Measurements from ENCODE around the gene SPSB3. TPM values are rescaled to one million over a fixed set of nuclear protein-coding genes. Genes with fewer than 3 reads are reported as not detected.
A peak's percentile ranks its signal among the peaks of the same experiment; 100 is the strongest.

Gene SPSB3
- total and polyA plus RNA-seq, 9 of the 15 experiments (the other 6 are each of a cell fraction or from before 2014, with no cell fraction given), result 0.39 to 37.4 (median 7.1) TPM

DNA sequence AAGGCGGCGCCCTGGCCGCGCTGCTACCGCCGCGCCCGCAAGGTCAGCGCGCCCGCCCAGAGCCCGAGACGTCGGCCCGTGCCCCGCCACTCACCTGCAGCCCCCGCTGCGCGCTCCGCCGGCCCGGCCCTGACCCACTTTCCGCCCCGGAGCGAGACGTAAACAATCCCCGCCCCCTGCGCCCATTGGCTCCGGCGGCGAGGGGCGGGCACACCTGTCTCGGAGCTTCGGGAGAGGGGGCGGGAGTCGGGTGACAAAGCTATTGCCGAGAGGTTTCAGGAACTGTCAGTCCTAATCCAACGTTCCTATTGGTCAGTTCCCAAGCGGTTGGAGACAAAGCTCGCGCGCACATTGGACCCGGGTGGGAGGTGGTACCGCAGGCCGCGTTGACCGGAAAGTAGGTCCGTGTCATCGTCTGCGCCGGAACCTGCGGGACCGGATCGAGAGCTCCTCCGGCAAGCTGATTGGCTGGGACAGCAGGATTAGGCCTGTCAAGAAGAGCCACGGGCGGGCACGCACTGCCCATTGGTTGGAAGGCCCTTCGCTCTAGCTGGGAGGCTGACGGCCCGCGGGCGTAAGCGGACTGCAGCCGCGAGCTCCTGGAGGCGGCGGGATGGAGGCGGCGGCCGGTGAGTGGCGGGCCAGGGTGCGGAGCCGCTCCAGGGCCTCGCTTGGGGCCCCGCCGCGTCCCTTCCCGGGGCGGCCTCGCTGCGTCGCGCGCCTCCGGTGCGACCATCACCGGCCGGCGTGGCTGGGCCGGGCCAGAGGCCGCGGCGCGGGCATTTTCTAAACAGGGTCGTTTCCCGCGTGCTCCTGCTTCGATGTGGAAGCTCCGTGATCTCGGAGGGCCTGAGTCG is at the start of gene SPSB3, which contains the start of gene NUBP2 (continued):
- TF ChIP-seq, protein P1, sequence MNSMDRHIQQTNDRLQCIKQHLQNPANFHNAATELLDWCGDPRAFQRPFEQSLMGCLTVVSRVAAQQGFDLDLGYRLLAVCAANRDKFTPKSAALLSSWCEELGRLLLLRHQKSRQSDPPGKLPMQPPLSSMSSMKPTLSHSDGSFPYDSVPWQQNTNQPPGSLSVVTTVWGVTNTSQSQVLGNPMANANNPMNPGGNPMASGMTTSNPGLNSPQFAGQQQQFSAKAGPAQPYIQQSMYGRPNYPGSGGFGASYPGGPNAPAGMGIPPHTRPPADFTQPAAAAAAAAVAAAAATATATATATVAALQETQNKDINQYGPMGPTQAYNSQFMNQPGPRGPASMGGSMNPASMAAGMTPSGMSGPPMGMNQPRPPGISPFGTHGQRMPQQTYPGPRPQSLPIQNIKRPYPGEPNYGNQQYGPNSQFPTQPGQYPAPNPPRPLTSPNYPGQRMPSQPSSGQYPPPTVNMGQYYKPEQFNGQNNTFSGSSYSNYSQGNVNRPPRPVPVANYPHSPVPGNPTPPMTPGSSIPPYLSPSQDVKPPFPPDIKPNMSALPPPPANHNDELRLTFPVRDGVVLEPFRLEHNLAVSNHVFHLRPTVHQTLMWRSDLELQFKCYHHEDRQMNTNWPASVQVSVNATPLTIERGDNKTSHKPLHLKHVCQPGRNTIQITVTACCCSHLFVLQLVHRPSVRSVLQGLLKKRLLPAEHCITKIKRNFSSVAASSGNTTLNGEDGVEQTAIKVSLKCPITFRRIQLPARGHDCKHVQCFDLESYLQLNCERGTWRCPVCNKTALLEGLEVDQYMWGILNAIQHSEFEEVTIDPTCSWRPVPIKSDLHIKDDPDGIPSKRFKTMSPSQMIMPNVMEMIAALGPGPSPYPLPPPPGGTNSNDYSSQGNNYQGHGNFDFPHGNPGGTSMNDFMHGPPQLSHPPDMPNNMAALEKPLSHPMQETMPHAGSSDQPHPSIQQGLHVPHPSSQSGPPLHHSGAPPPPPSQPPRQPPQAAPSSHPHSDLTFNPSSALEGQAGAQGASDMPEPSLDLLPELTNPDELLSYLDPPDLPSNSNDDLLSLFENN (IDR thresholded peaks at IDR 0.05; ENCODE audit: low read depth in 2 of 2, low read length in 2 of 2), result 0 out of 4 replicates have a peak, but pooled peaks of 1 of the 2 experiments have one; percentile 39
- TF ChIP-seq, protein P2, sequence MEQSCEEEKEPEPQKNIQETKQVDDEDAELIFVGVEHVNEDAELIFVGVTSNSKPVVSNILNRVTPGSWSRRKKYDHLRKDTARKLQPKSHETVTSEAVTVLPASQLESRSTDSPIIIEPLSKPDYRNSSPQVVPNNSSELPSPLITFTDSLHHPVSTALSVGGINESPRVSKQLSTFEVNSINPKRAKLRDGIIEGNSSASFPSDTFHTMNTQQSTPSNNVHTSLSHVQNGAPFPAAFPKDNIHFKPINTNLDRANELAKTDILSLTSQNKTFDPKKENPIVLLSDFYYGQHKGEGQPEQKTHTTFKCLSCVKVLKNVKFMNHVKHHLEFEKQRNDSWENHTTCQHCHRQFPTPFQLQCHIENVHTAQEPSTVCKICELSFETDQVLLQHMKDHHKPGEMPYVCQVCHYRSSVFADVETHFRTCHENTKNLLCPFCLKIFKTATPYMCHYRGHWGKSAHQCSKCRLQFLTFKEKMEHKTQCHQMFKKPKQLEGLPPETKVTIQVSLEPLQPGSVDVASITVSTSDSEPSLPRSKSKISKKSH (CRISPR knock-in tag; IDR thresholded peaks at IDR 0.05), result no peak
- TF ChIP-seq THRB (CRISPR knock-in tag; conservative IDR thresholded peaks at IDR 0.05) (no peak), ILK (tag; IDR thresholded peaks at IDR 0.05; ENCODE audit: borderline replicate concordance, low read depth) (no peak), NR2F6 (CRISPR knock-in tag; IDR thresholded peaks at IDR 0.05) (no peak), RBM34 (IDR thresholded peaks at IDR 0.05; ENCODE audit: borderline replicate concordance, insufficient read depth, low read length) (no peak), PHB2 (IDR thresholded peaks at IDR 0.05; ENCODE audit: low read depth) (no peak), FOXJ2 (tag; IDR thresholded peaks at IDR 0.05) (no peak), NR2C2 (CRISPR knock-in tag; IDR thresholded peaks at IDR 0.05) (no peak), NR2C2 (tag; IDR thresholded peaks at IDR 0.05) (peak; percentile 42; the same call in 1 of the 2 replicates), ZNF436 (CRISPR knock-in tag; IDR thresholded peaks at IDR 0.05) (no peak), WHSC1 (IDR thresholded peaks at IDR 0.05; ENCODE audit: low read length) (no peak), CCNT2 (IDR thresholded peaks at IDR 0.05; ENCODE audit: borderline replicate concordance, extremely low read depth, insufficient read length, low read depth, low read length) (no peak), ZNF347 (CRISPR knock-in tag; IDR thresholded peaks at IDR 0.05; ENCODE audit: low read depth) (no peak)
- TF ChIP-seq, protein P3, sequence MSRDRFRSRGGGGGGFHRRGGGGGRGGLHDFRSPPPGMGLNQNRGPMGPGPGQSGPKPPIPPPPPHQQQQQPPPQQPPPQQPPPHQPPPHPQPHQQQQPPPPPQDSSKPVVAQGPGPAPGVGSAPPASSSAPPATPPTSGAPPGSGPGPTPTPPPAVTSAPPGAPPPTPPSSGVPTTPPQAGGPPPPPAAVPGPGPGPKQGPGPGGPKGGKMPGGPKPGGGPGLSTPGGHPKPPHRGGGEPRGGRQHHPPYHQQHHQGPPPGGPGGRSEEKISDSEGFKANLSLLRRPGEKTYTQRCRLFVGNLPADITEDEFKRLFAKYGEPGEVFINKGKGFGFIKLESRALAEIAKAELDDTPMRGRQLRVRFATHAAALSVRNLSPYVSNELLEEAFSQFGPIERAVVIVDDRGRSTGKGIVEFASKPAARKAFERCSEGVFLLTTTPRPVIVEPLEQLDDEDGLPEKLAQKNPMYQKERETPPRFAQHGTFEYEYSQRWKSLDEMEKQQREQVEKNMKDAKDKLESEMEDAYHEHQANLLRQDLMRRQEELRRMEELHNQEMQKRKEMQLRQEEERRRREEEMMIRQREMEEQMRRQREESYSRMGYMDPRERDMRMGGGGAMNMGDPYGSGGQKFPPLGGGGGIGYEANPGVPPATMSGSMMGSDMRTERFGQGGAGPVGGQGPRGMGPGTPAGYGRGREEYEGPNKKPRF (IDR thresholded peaks at IDR 0.05; ENCODE audit: low read depth, low read length), result no peak
- TF ChIP-seq, protein P4, sequence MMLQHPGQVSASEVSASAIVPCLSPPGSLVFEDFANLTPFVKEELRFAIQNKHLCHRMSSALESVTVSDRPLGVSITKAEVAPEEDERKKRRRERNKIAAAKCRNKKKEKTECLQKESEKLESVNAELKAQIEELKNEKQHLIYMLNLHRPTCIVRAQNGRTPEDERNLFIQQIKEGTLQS (IDR thresholded peaks at IDR 0.05), result no peak
- TF ChIP-seq, protein P4 (CRISPR knock-in tag; conservative IDR thresholded peaks at IDR 0.05), result no peak

Data from K562 (cell line).